H1 (cell line): ENCODE measurements around the gene MMP1. TPM values are rescaled to one million over a fixed set of nuclear protein-coding genes. Genes with fewer than 3 reads are reported as not detected.

ENCODE experiments used
- CTCF ChIA-PET: fragments of 300-600 bp; sonication (Branson Sonifier 250); formaldehyde crosslinking; loops from one replicate; lab custom pipeline; 2021; ENCODE audit not compliant: partially characterized antibody; lab: Charles Lee
- POLR2A ChIA-PET: fragments of 300-600 bp; sonication (Branson Sonifier 250); formaldehyde crosslinking; loops from one replicate; lab custom pipeline; 2021; ENCODE audit warnings: inconsistent platforms; ENCODE audit not compliant: partially characterized antibody; lab: Charles Lee
- DNase-seq, 2 experiments: peaks; one replicate each; pipeline versions ENCODE4 v3.0.0 to v3.0.0-alpha.2; 2010 to 2022; ENCODE audit warnings: low spot score in 2 of 2, low read depth in 1 of 2, mixed read lengths in 1 of 2
- FAIRE-seq: peaks from 2 replicates; lab custom pipeline; 2011; peaks lifted over from hg19 to GRCh38; lab: Jason Lieb, UNC
- H2AFZ ChIP-seq: 2 replicates; pipeline ENCODE4 v1.8.1; 2012; ENCODE audit warnings: low read length, inconsistent platforms
- H2AK5ac ChIP-seq: 2 replicates; pipeline ENCODE4 v1.6.1; 2013; ENCODE audit warnings: low read depth, low read length
- H2BK120ac ChIP-seq: replicated peaks from 2 replicates; pipeline ENCODE3; 2013; ENCODE audit warnings: low read depth, low read length, inconsistent platforms
- H2BK12ac ChIP-seq: 2 replicates; pipeline ENCODE4 v1.6.1; 2013; ENCODE audit warnings: low read depth, low read length
- H2BK15ac ChIP-seq: 2 replicates; pipeline ENCODE4 v1.6.1; 2013; ENCODE audit warnings: low read length
- H2BK20ac ChIP-seq: 2 replicates; pipeline ENCODE4 v1.6.1; 2013; ENCODE audit warnings: low read length
- H2BK5ac ChIP-seq: 2 replicates; pipeline ENCODE4 v1.6.1; 2013; ENCODE audit warnings: low read depth, low read length
- H3K14ac ChIP-seq: 2 replicates; pipeline ENCODE4 v1.6.1; 2013; ENCODE audit warnings: inconsistent platforms; ENCODE audit not compliant: insufficient read length
- H3K18ac ChIP-seq: 2 replicates; pipeline ENCODE4 v1.6.1; 2013; ENCODE audit warnings: low read length; ENCODE audit errors: extremely low read depth
- H3K23ac ChIP-seq: 2 replicates; pipeline ENCODE4 v1.6.1; 2013; ENCODE audit warnings: inconsistent platforms; ENCODE audit not compliant: insufficient read length
- H3K23me2 ChIP-seq: 2 replicates; pipeline ENCODE4 v1.6.1; 2013; ENCODE audit warnings: low read depth, low read length
- H3K27ac ChIP-seq: 2 replicates; pipeline ENCODE4 v1.6.1; 2011; ENCODE audit warnings: low read depth, low read length, inconsistent platforms
- H3K27me3 ChIP-seq, 4 experiments: replicated peaks in 1 of 4; 1 replicate in 1 of 4; 2 replicates in 3 of 4; pipeline versions ENCODE4 v1.6.1 to v1.8.1; 2011 to 2013; ENCODE audit warnings: low read length in 3 of 4, mild to moderate bottlenecking in 3 of 4, inconsistent platforms in 2 of 4, mixed read lengths in 2 of 4, moderate library complexity in 1 of 4; ENCODE audit not compliant: control insufficient read depth in 3 of 4, insufficient read depth in 3 of 4; ENCODE audit errors: extremely low read depth in 1 of 4
- H3K36me3 ChIP-seq, 4 experiments: 2 replicates each; pipeline versions ENCODE4 v1.6.1 to v1.8.1; 2011 to 2013; ENCODE audit warnings: mild to moderate bottlenecking in 4 of 4, low read length in 3 of 4, moderate library complexity in 2 of 4, control low read depth in 1 of 4, inconsistent platforms in 1 of 4; ENCODE audit not compliant: insufficient read depth in 4 of 4, control insufficient read depth in 2 of 4
- H3K4ac ChIP-seq: replicated peaks from 2 replicates; pipeline ENCODE3; 2013; ENCODE audit warnings: low read length, low read depth, mixed read lengths, inconsistent platforms; ENCODE audit not compliant: insufficient read length
- H3K4me1 ChIP-seq, 4 experiments: replicated peaks in 1 of 4; 1 replicate in 1 of 4; 2 replicates in 3 of 4; pipeline versions ENCODE4 v1.6.1 to v1.8.1; 2011 to 2013; ENCODE audit warnings: low read length in 3 of 4, inconsistent platforms in 2 of 4, mixed read lengths in 1 of 4; ENCODE audit not compliant: insufficient read depth in 4 of 4, control insufficient read depth in 3 of 4
- H3K4me2 ChIP-seq, 2 experiments: 2 replicates each; pipeline versions ENCODE4 v1.6.1 to v1.8.1; 2011 to 2013; ENCODE audit warnings: low read depth in 2 of 2, low read length in 2 of 2, control low read depth in 1 of 2, inconsistent platforms in 1 of 2, mild to moderate bottlenecking in 1 of 2; ENCODE audit not compliant: insufficient read depth in 1 of 2
- H3K4me3 ChIP-seq, 4 experiments: fragments of 200-600, 300-600 bp in 1 of 4; sonication (generic), shearing (Covaris generic), sonication (Bioruptor Twin) in 1 of 4; 2 replicates each; pipeline versions ENCODE4 v1.5.1 to v1.8.1; 2011 to 2016; ENCODE audit warnings: low read length in 4 of 4, low read depth in 3 of 4, control low read depth in 2 of 4, inconsistent platforms in 2 of 4, mild to moderate bottlenecking in 2 of 4, mixed read lengths in 1 of 4, moderate library complexity in 1 of 4; ENCODE audit not compliant: insufficient read depth in 2 of 4; ENCODE audit errors: extremely low read depth in 1 of 4
- H3K56ac ChIP-seq: replicated peaks from 2 replicates; pipeline ENCODE3; 2013; ENCODE audit warnings: low read depth, mild to moderate bottlenecking, mixed read lengths, low read length, inconsistent platforms; ENCODE audit not compliant: insufficient read length
- H3K79me1 ChIP-seq: 2 replicates; pipeline ENCODE4 v1.6.1; 2013; ENCODE audit warnings: low read depth, low read length, control low read depth
- H3K79me2 ChIP-seq, 2 experiments: 2 replicates each; pipeline versions ENCODE4 v1.6.1 to v1.8.1; 2012 to 2013; ENCODE audit warnings: low read length in 2 of 2, mild to moderate bottlenecking in 2 of 2, inconsistent platforms in 1 of 2; ENCODE audit not compliant: insufficient read depth in 2 of 2, control insufficient read depth in 1 of 2
- H3K9ac ChIP-seq, 4 experiments: replicated peaks in 1 of 4; 1 replicate in 1 of 4; 2 replicates in 3 of 4; pipeline versions ENCODE4 v1.6.1 to v1.8.1; 2011 to 2013; ENCODE audit warnings: low read depth in 3 of 4, low read length in 3 of 4, control low read depth in 2 of 4, mild to moderate bottlenecking in 2 of 4, moderate library complexity in 2 of 4, inconsistent platforms in 1 of 4; ENCODE audit errors: extremely low read depth in 1 of 4
- H3K9me3 ChIP-seq, 2 experiments: 2 replicates each; pipeline versions ENCODE4 v1.6.1 to v1.8.1; 2012 to 2013; ENCODE audit warnings: mild to moderate bottlenecking in 2 of 2, moderate library complexity in 2 of 2, control low read depth in 1 of 2, inconsistent platforms in 1 of 2, low read depth in 1 of 2, low read length in 1 of 2, mixed read lengths in 1 of 2; ENCODE audit not compliant: insufficient read depth in 2 of 2
- H4K20me1 ChIP-seq, 2 experiments: replicated peaks in 1 of 2; 2 replicates each; pipeline versions ENCODE3 to v1.8.1; 2011 to 2013; ENCODE audit warnings: inconsistent platforms in 2 of 2, low read length in 2 of 2, mild to moderate bottlenecking in 1 of 2; ENCODE audit not compliant: insufficient read depth in 2 of 2, control insufficient read depth in 1 of 2
- H4K5ac ChIP-seq: 2 replicates; pipeline ENCODE4 v1.6.1; 2013; ENCODE audit warnings: low read length, low read depth, mixed read lengths, inconsistent platforms; ENCODE audit not compliant: insufficient read length
- H4K8ac ChIP-seq: 2 replicates; pipeline ENCODE4 v1.8.0; 2013; ENCODE audit warnings: mild to moderate bottlenecking, moderate library complexity, low read length, inconsistent platforms; ENCODE audit not compliant: insufficient read depth; ENCODE audit errors: extremely low read depth
- H4K91ac ChIP-seq: replicated peaks from 2 replicates; pipeline ENCODE3; 2013; ENCODE audit warnings: low read length, mixed read lengths, inconsistent platforms; ENCODE audit not compliant: insufficient read length
- ATF2 ChIP-seq: IDR thresholded peaks from 2 replicates; pipeline ENCODE4 v1.6.1; 2012; ENCODE audit warnings: low read length, inconsistent platforms
- KDM5A ChIP-seq: fragments of 200-600 bp; IDR thresholded peaks from 2 replicates; pipeline ENCODE4 v1.7.1; 2012; ENCODE audit warnings: mild to moderate bottlenecking, low read length, inconsistent platforms, mixed read lengths
- POU5F1 ChIP-seq: IDR thresholded peaks from 2 replicates; pipeline ENCODE4 v1.6.1; 2011; ENCODE audit warnings: low read depth, mild to moderate bottlenecking, low read length, moderate library complexity
- SRF ChIP-seq: IDR thresholded peaks from 2 replicates; pipeline ENCODE4 v1.6.1; 2011; ENCODE audit warnings: mild to moderate bottlenecking, low read depth, low read length, moderate library complexity
- TBP ChIP-seq: IDR thresholded peaks from 2 replicates; pipeline ENCODE4 v1.6.1; 2011; ENCODE audit warnings: low read depth, low read length, improper control_type of control experiment
- USF2 ChIP-seq: IDR thresholded peaks from 2 replicates; pipeline ENCODE4 v1.6.1; 2011; ENCODE audit warnings: low read length, improper control_type of control experiment
- WGBS, 2 experiments: shearing (Covaris generic) in 1 of 2; methylation state at CpG; one replicate each; pipeline versions ENCODE4 v1.1.6 to v1.1.7; 2013 to 2015; ENCODE audit warnings: low lambda C conversion rate in 2 of 2, mixed read lengths in 2 of 2, inconsistent platforms in 1 of 2, low coverage in 1 of 2, missing lambda C conversion rate in 1 of 2; ENCODE audit not compliant: insufficient replicate concordance in 2 of 2, insufficient coverage in 1 of 2, insufficient read length in 1 of 2; ENCODE audit errors: extremely low coverage in 1 of 2, missing lambda C conversion rate in 1 of 2; 5-methylcytosine and 5-hydroxymethylcytosine counted together
- polyA plus RNA-seq, 7 experiments: library from polyadenylated mRNA; depleted of rRNA in 3 of 7; stranded (reverse) in 5 of 7; unstranded in 2 of 7; fragments of >200 nt in 5 of 7; fragments of 200-250 nt in 2 of 7; gene quantifications; 1 replicate in 5 of 7; 2 replicates in 1 of 7; 4 replicates in 1 of 7; pipeline versions ENCODE4 v1.2.1 to v1.2.3, GENCODE V29; 2011 to 2013; ENCODE audit warnings: missing spikeins in 2 of 7, mixed read lengths in 2 of 7
- total RNA-seq: library from RNA; stranded (reverse); fragmentation: NEBNext Ultra II Directional; extraction: Animal tissue kit (Norgen Biotek cat#: 25700); gene quantifications from 2 replicates; pipeline ENCODE4 v1.2.1, GENCODE V29; 2021

MMP1 gene
- total and polyA plus RNA-seq, 2 of the 8 experiments (the other 6 are each of a cell fraction or from before 2014, with no cell fraction given), result not detected

- Histone ChIP-seq H3K4me3 (no peak overlapping the region), H3K27me3 (no peaks in the 10 kb centered on the region), H2BK5ac (no peak overlapping the region), H4K8ac (no peak overlapping the region), H4K91ac (no peak overlapping the region), H2BK15ac (no peak overlapping the region), H3K36me3 (no peaks in the 10 kb centered on the region), H3K23me2 (no peaks in the 10 kb centered on the region), H2BK12ac (no peak overlapping the region), H3K14ac (no peak overlapping the region), H2BK120ac (no peak overlapping the region), H3K9me3 (no peaks in the 10 kb centered on the region), H2BK20ac (no peak overlapping the region), H3K23ac (no peak overlapping the region), H3K4ac (no peak overlapping the region), H4K5ac (no peak overlapping the region), H3K56ac (no peak overlapping the region), H2AFZ (no peak overlapping the region), H3K79me1 (no peaks in the 10 kb centered on the region), H3K4me1 (no peaks in the 10 kb centered on the region), H3K9ac (no peak overlapping the region), H3K18ac (no peak overlapping the region), H3K4me2 (no peak overlapping the region), H3K79me2 (no peaks in the 10 kb centered on the region), H4K20me1 (no peaks in the 10 kb centered on the region), H2AK5ac (no peak overlapping the region), H3K27ac (no peak overlapping the region)
- WGBS, 2 experiments, result 87% methylated on average over 8 of the region's 8 CpGs; no CpG with 5 or more reads in 1 of the 2 experiments
- ChIA-PET POLR2A (no interaction called here), CTCF (interaction anchor here (1.2 to 6.1 kb wide), 2 partner anchors 6 to 54 kb away, joined by 6 to 57 read pairs; partner anchors contain the start of gene MMP10)
- FAIRE-seq (no peak), DNase-seq (no peak)
- TF ChIP-seq POU5F1 (no peak), TBP (no peak), KDM5A (no peak), USF2 (no peak), ATF2 (no peak), SRF (no peak)
Measured at GRCh38 chr11:102788334-102788995, 9.5 kb downstream of the MMP1 start.
